IMR-90 (cell line): Measurements from ENCODE around the gene ELF2. TPM values are rescaled to one million over a fixed set of nuclear protein-coding genes. Genes with fewer than 3 reads are reported as not detected.

Experiments used
- ATAC-seq: fragments of 200-7000 bp; cut with Tn5 transposase; 2 replicates; pipeline ENCODE4 v1.9.1; 2020; ENCODE audit warnings: low read depth, mild to moderate bottlenecking, moderate library complexity
- BruUV-seq: library from RNA; stranded (reverse); fragments of 400-500 nt; replicated peaks from 2 replicates; lab custom pipeline; 2021; lab: Mats Ljungman, UMichigan
- CTCF ChIA-PET: fragments of 300-600 bp; formaldehyde crosslinking; extraction: SDS; loops from one replicate; lab custom pipeline; 2021; ENCODE audit warnings: antibody characterized with exemption; lab: Yijun Ruan, JAX
- POLR2A ChIA-PET: fragments of 300-600 bp; sonication (Branson Sonifier 250); formaldehyde crosslinking; loops from one replicate; lab custom pipeline; 2022; ENCODE audit warnings: antibody characterized with exemption; ENCODE audit not compliant: unreplicated experiment; lab: Charles Lee
- DNase-seq: peaks from one replicate; pipeline ENCODE4 v3.0.0; 2013
- H2AFZ ChIP-seq: replicated peaks from 2 replicates; pipeline ENCODE3; 2013; ENCODE audit warnings: low read length, mild to moderate bottlenecking; ENCODE audit not compliant: poor library complexity
- H2AK5ac ChIP-seq: 2 replicates; pipeline ENCODE4 v1.6.1; 2013; ENCODE audit warnings: low read depth, low read length, inconsistent platforms
- H2AK9ac ChIP-seq: replicated peaks from 2 replicates; pipeline ENCODE3; 2013; ENCODE audit warnings: mild to moderate bottlenecking, low read depth, low read length, moderate library complexity; ENCODE audit not compliant: poor library complexity
- H2BK120ac ChIP-seq: 2 replicates; pipeline ENCODE4 v1.6.1; 2013; ENCODE audit warnings: low read depth, low read length, inconsistent platforms
- H2BK15ac ChIP-seq: 3 replicates; pipeline ENCODE4 v1.6.1; 2013; ENCODE audit warnings: low read depth, low read length, inconsistent platforms
- H2BK20ac ChIP-seq: 2 replicates; pipeline ENCODE4 v1.6.1; 2013; ENCODE audit warnings: low read depth, mild to moderate bottlenecking, inconsistent platforms, low read length, moderate library complexity
- H2BK5ac ChIP-seq: 2 replicates; pipeline ENCODE4 v1.6.1; 2013; ENCODE audit warnings: mild to moderate bottlenecking, low read depth, low read length, inconsistent platforms; ENCODE audit not compliant: poor library complexity, severe bottlenecking
- H3K14ac ChIP-seq: replicated peaks from 2 replicates; pipeline ENCODE4 v1.6.1; 2013; ENCODE audit warnings: low read depth, low read length, inconsistent platforms
- H3K18ac ChIP-seq: 2 replicates; pipeline ENCODE4 v1.6.1; 2013; ENCODE audit warnings: low read depth, low read length, control low read depth
- H3K23ac ChIP-seq: 2 replicates; pipeline ENCODE4 v1.6.1; 2013; ENCODE audit warnings: low read depth, low read length, inconsistent platforms
- H3K27ac ChIP-seq: 2 replicates; pipeline ENCODE4 v1.5.1; 2013; ENCODE audit warnings: mild to moderate bottlenecking, control low read depth, low read length; ENCODE audit not compliant: insufficient read depth
- H3K27me3 ChIP-seq: 2 replicates; pipeline ENCODE4 v1.6.1; 2013; ENCODE audit warnings: low read length; ENCODE audit not compliant: control insufficient read depth, insufficient read depth
- H3K36me3 ChIP-seq: 2 replicates; pipeline ENCODE4 v1.6.1; 2013; ENCODE audit warnings: low read length, mixed read lengths; ENCODE audit not compliant: control insufficient read depth, insufficient read depth
- H3K4ac ChIP-seq: 2 replicates; pipeline ENCODE4 v1.6.1; 2013; ENCODE audit warnings: low read depth, low read length, inconsistent platforms
- H3K4me1 ChIP-seq: 2 replicates; pipeline ENCODE4 v1.6.1; 2013; ENCODE audit warnings: low read length, mixed read lengths; ENCODE audit not compliant: control insufficient read depth, insufficient read depth
- H3K4me2 ChIP-seq: 2 replicates; pipeline ENCODE4 v1.6.1; 2013; ENCODE audit warnings: low read depth, mild to moderate bottlenecking, control low read depth, low read length, moderate library complexity
- H3K4me3 ChIP-seq: 2 replicates; pipeline ENCODE4 v1.5.1; 2013; ENCODE audit warnings: low read depth, mild to moderate bottlenecking, control low read depth, low read length, moderate library complexity; ENCODE audit not compliant: insufficient read depth
- H3K56ac ChIP-seq: 2 replicates; pipeline ENCODE4 v1.6.1; 2013; ENCODE audit warnings: low read length, inconsistent platforms; ENCODE audit not compliant: insufficient read depth; ENCODE audit errors: extremely low read depth
- H3K79me1 ChIP-seq, 2 experiments: 2 replicates each; pipeline ENCODE4 v1.6.1; 2013; ENCODE audit warnings: low read length in 2 of 2, inconsistent platforms in 1 of 2, low read depth in 1 of 2
- H3K9ac ChIP-seq: 2 replicates; pipeline ENCODE4 v1.6.1; 2013; ENCODE audit warnings: low read depth, low read length, control low read depth
- H3K9me1 ChIP-seq: 2 replicates; pipeline ENCODE4 v1.6.1; 2013; ENCODE audit warnings: low read length, inconsistent platforms; ENCODE audit not compliant: insufficient read depth
- H3K9me3 ChIP-seq: 2 replicates; pipeline ENCODE4 v1.6.1; 2013; ENCODE audit warnings: low read length; ENCODE audit not compliant: control insufficient read depth, insufficient read depth
- H4K20me1 ChIP-seq: 2 replicates; pipeline ENCODE4 v1.6.1; 2013; ENCODE audit warnings: low read length, inconsistent platforms; ENCODE audit not compliant: insufficient read depth
- H4K5ac ChIP-seq: 2 replicates; pipeline ENCODE4 v1.6.1; 2013; ENCODE audit warnings: mild to moderate bottlenecking, low read depth, low read length, control low read depth
- H4K8ac ChIP-seq, 2 experiments: 2 replicates each; pipeline ENCODE4 v1.6.1; 2013; ENCODE audit warnings: low read depth in 2 of 2, low read length in 2 of 2, control low read depth in 1 of 2, inconsistent platforms in 1 of 2
- H4K91ac ChIP-seq: 2 replicates; pipeline ENCODE4 v1.6.1; 2013; ENCODE audit warnings: low read depth, low read length, inconsistent platforms; ENCODE audit not compliant: insufficient read depth
- FOS ChIP-seq: fragments of 150-350 bp; IDR thresholded peaks from 2 replicates; pipeline ENCODE4 v1.6.1; 2016; ENCODE audit warnings: low read depth, low read length
- MAZ ChIP-seq: IDR thresholded peaks from 2 replicates; pipeline ENCODE4 v1.6.1; 2012; ENCODE audit warnings: low read depth, mild to moderate bottlenecking, low read length, improper control_type of control experiment, moderate library complexity, borderline replicate concordance
- POLR2A ChIP-seq: IDR thresholded peaks from 2 replicates; pipeline ENCODE4 v1.6.1; 2012; ENCODE audit warnings: mild to moderate bottlenecking, low read depth, low read length
- WGBS, 2 experiments: methylation state at CpG; one replicate each; pipeline versions ENCODE4 v1.1.5 to v1.1.7; 2013; ENCODE audit warnings: missing lambda C conversion rate in 2 of 2; ENCODE audit not compliant: insufficient read length in 1 of 2; ENCODE audit errors: extremely low coverage in 2 of 2; 5-methylcytosine and 5-hydroxymethylcytosine counted together
- dilution Hi-C: fragments of 300-500 bp; cut with HindIII; formaldehyde crosslinking; loops from one replicate; pipeline ENCODE4 v1.14.3; 2018; ENCODE audit warnings: low sequenced_read_pairs; ENCODE audit not compliant: unreplicated experiment
- in situ Hi-C: fragments of 300-500 bp; cut with MboI; formaldehyde crosslinking; loops from 3 replicates; pipeline ENCODE4 v1.14.3; 2019; ENCODE audit warnings: low sequenced_read_pairs, inconsistent platforms, mixed read lengths
- intact Hi-C: fragments of 100-400 bp; cut with micrococcal nuclease; formaldehyde crosslinking; loops from 2 replicates; pipeline ENCODE4 v1.10.0; 2022
- polyA plus RNA-seq, 3 experiments: library from polyadenylated mRNA; depleted of rRNA; stranded (reverse); fragments of >200 nt; gene quantifications; 2 replicates each; pipeline ENCODE4 v1.2.3, GENCODE V29; 2012; ENCODE audit warnings: low replicate concordance in 1 of 3
- total RNA-seq: library from RNA; depleted of rRNA; stranded (reverse); fragments of >200 nt; gene quantifications from 2 replicates; pipeline ENCODE4 v1.2.3, GENCODE V29; 2012
- TF ChIP-seq, protein P1 (sequence below): fragments of 150-350 bp; IDR thresholded peaks from 2 replicates; pipeline ENCODE4 v1.6.1; 2017; ENCODE audit warnings: mild to moderate bottlenecking, antibody characterized with exemption, low read length, low read depth

The ELF2 gene
- total and polyA plus RNA-seq, 2 of the 4 experiments (the other 2 are of a cell fraction), result 14.5 to 42.3 TPM

DNA sequence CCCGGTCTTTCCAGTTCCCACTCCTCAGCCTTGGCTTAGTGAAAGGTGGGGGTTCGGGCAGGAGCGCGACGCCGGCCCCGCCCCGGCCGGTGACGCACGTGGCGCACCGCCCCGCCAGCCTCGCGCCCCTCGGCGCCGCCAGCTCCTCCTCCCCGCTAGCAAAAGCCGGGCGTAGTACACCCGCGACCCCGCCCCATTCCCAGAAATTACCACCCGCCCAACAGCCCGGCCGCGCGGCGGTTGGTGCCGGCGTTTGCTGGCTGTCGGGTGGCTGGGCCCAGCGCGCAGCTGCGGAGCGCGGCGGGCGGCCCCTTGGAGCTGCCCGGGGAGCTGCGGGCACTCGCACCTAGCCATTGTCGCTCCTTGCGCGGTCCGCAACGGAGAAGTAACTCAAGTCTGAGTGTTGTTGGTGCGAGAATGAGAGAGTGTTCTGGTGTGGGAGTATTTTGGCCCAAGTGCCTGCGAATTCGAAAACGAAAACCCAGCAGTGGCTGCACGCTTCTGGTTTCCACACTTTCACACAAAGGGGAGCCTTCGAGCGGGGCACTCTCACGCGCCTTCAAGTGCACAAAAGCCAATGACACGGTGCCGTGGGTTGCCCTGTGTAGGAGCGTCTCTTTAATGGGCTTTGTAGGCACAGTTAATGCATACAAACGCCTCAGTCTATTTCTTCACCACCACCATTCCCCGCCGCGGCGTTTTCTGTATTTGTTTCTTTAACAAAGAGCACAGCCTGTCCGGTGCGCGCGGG is 1.0 kb upstream of the ELF2 start (continued):
- peak; percentile 60; the same call in 1 of the 2 replicates for TF ChIP-seq POLR2A

DNA sequence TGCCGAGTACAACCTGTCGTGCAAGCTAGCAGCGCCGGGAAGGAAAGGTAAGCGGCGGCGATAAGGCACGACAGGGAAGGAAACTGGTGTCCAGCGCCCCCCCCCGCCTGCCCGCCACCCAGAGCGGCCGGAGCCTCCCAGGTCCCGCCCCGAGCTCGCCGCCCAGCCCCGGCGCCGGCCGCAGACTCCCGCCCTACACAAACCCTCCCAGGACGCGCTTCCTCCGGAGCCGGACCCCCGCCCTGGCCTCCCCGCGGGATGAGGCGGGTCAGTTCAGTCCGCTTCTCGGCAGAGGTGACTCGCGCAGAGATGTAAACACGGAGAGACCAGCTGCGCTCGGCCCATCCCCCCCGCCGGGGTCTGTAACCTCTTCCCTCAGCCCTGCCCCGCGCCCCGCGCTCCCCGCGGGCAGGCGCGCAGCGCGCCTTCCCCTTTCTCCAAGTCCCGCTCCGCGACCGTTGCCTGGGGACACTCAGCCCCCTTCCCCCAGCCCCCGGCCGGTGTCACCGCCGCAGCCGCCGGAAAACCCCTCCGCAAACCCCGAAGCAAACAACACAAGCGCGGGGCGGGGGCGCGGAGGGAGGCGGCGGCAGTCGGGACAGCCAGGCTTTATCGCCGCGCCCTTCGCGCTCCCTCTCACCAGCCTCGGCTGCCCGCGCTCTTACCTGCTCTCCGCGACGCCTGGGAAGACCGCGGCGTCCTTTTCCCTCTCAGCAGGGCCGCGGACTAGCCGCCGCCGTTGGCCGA is 543 bp downstream of the ELF2 start:
- Histone ChIP-seq H3K56ac (peak overlapping the region; percentile 27; the same call in 1 of the 2 replicates), H3K9me3 (no peaks in the 10 kb centered on the region), H2BK120ac (peak overlapping the region; percentile 58), H4K5ac (no peak overlapping the region), H2AK5ac (no peak overlapping the region; the same call in 1 of the 2 replicates), H2AFZ (peak overlapping the region; percentile 94), H3K27ac (peak overlapping the region; percentile 92), H3K14ac (peak overlapping the region; percentile 71), H2BK5ac (peak overlapping the region; percentile 90), H3K27me3 (no peaks in the 10 kb centered on the region), H3K36me3 (no peaks in the 10 kb centered on the region), H4K8ac (no peak overlapping the region; a peak in 1 of 4 replicates), H4K91ac (no peak overlapping the region), H3K4me2 (peak overlapping the region; percentile 73), H3K9me1 (no peaks in the 10 kb centered on the region), H3K4me3 (peak overlapping the region; percentile 88), H3K18ac (peak overlapping the region; percentile 40; the same call in 1 of the 2 replicates), H3K9ac (peak overlapping the region; percentile 71), H2BK20ac (no peak overlapping the region), H3K79me1 (peaks cover 13 to 31% of the 10 kb centered on the region in 2 experiments), H4K20me1 (peaks cover 23% of the 10 kb centered on the region), H3K23ac (peak overlapping the region; percentile 82; the same call in 1 of the 2 replicates), H2AK9ac (peak overlapping the region; percentile 93), H3K4ac (peak overlapping the region; percentile 65), H2BK15ac (no peak overlapping the region; the same call in 2 of the 3 replicates), H3K4me1 (peaks cover 7% of the 10 kb centered on the region; the same call in 1 of the 2 replicates)
- 1% methylated on average over 45 of the region's 89 CpGs; no CpG with 5 or more reads in 1 of the 2 experiments for WGBS, 2 experiments
- intact Hi-C loops, result loop anchor here (2.0 to 5.0 kb wide), 5 partner anchors 78 to 276 kb away; partner anchors contain the start of genes MGARP and RAB33B
- BruUV-seq, result no TSS peak
- ATAC-seq (peak; percentile 55), DNase-seq (peak; percentile 79)
- POLR2A ChIA-PET, result interaction anchor here (0.8 kb wide), 1 partner anchor 100 kb away, joined by 3 read pairs; no protein-coding TSS in a partner anchor
- CTCF ChIA-PET, result interaction anchor here (0.8 to 1.2 kb wide), 2 partner anchors 75 to 146 kb away, joined by 3 read pairs; no protein-coding TSS in a partner anchor
- in situ Hi-C loops, result no loop called here
- dilution Hi-C loops, result no loop called here
- peak; percentile 75 for TF ChIP-seq MAZ
- TF ChIP-seq POLR2A, result no peak
- TF ChIP-seq, protein P1, sequence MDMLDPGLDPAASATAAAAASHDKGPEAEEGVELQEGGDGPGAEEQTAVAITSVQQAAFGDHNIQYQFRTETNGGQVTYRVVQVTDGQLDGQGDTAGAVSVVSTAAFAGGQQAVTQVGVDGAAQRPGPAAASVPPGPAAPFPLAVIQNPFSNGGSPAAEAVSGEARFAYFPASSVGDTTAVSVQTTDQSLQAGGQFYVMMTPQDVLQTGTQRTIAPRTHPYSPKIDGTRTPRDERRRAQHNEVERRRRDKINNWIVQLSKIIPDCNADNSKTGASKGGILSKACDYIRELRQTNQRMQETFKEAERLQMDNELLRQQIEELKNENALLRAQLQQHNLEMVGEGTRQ, result no peak
- TF ChIP-seq FOS, result 0 out of 2 replicates have a peak, but pooled peaks have one; percentile 10
